ENCODE results near the gene KRTAP4-7. TPM values are rescaled to one million over a fixed set of nuclear protein-coding genes. Genes with fewer than 3 reads are reported as not detected.
"Not testable (repeated sequence)": the region's sequence is repeated elsewhere in the genome, so short reads cannot be mapped to it uniquely, and the experiment has no call there.

KRTAP4-7 gene
- total RNA-seq, 1 experiment from 2014 or later: not detected

GRCh38 chr17:41111151-41111885, 27.4 kb downstream of the KRTAP4-7 start:
- CTCF ChIA-PET: interaction anchor here (0.7 kb wide), 2 partner anchors 19 to 20 kb away, joined by 3 read pairs; no protein-coding TSS in a partner anchor
- no peak for TF ChIP-seq CTCF (IDR thresholded peaks at IDR 0.05; ENCODE audit: unreplicated experiment)
- Mint-ChIP-seq H3K9me3 (ENCODE audit: low read depth, unreplicated experiment) (peaks cover 12% of the 10 kb centered on the region), H3K27me3 (ENCODE audit: unreplicated experiment) (no peaks in the 10 kb centered on the region), H3K4me3 (ENCODE audit: low read depth, unreplicated experiment) (no peak overlapping the region), H3K27ac (ENCODE audit: unreplicated experiment) (no peak overlapping the region), H3K36me3 (ENCODE audit: insufficient read depth, unreplicated experiment) (no peaks in the 10 kb centered on the region), H3K4me1 (ENCODE audit: low read depth, unreplicated experiment) (peaks cover 16% of the 10 kb centered on the region)
- BruUV-seq (replicated peaks): no TSS peak
- no peak for DNase-seq
- intact Hi-C loops (cut with micrococcal nuclease; ENCODE audit: unreplicated experiment): no loop called here

- H3K27me3 Mint-ChIP-seq (ENCODE audit: unreplicated experiment): no peaks in the 10 kb centered on the region
- H3K4me1 Mint-ChIP-seq (ENCODE audit: low read depth, unreplicated experiment): peaks cover 22% of the 10 kb centered on the region
- TF ChIP-seq CTCF (IDR thresholded peaks at IDR 0.05; ENCODE audit: unreplicated experiment): no peak
- CTCF ChIA-PET: interaction anchor here (0.6 kb wide), 1 partner anchor 316 kb away, joined by 10 read pairs; no protein-coding TSS in a partner anchor
- H3K27ac Mint-ChIP-seq (ENCODE audit: unreplicated experiment): no peak overlapping the region
- DNase-seq: no peak
- intact Hi-C loops (cut with micrococcal nuclease; ENCODE audit: unreplicated experiment): no loop called here
- no peak overlapping the region for H3K4me3 Mint-ChIP-seq (ENCODE audit: low read depth, unreplicated experiment)
- peaks cover 1% of the 10 kb centered on the region for H3K9me3 Mint-ChIP-seq (ENCODE audit: low read depth, unreplicated experiment)
- no TSS peak for BruUV-seq (replicated peaks)
- H3K36me3 Mint-ChIP-seq (ENCODE audit: insufficient read depth, unreplicated experiment): no peaks in the 10 kb centered on the region
These were observed 32.3 kb downstream of the KRTAP4-7 start for GRCh38 chr17:41116297-41116696.

- H3K4me3 Mint-ChIP-seq (ENCODE audit: low read depth, unreplicated experiment); DNase-seq; BruUV-seq (replicated peaks); H3K27me3 Mint-ChIP-seq (ENCODE audit: unreplicated experiment); CTCF ChIA-PET; H3K36me3 Mint-ChIP-seq (ENCODE audit: insufficient read depth, unreplicated experiment); intact Hi-C loops (cut with micrococcal nuclease; ENCODE audit: unreplicated experiment); H3K27ac Mint-ChIP-seq (ENCODE audit: unreplicated experiment); H3K9me3 Mint-ChIP-seq (ENCODE audit: low read depth, unreplicated experiment): not testable (repeated sequence)
- peaks cover 25% of the 10 kb centered on the region for H3K4me1 Mint-ChIP-seq (ENCODE audit: low read depth, unreplicated experiment)
These were observed 34.0 kb downstream of the KRTAP4-7 start, which contains the start of gene KRTAP4-11 for GRCh38 chr17:41117846-41118386. Gene KRTAP4-11 (minus strand): TSS chr17:41118373. CDS start chr17:41118315, 58 bp downstream.

- Mint-ChIP-seq H3K36me3 (ENCODE audit: insufficient read depth, unreplicated experiment) (no peaks in the 10 kb centered on the region), H3K4me3 (ENCODE audit: low read depth, unreplicated experiment) (no peak overlapping the region), H3K9me3 (ENCODE audit: low read depth, unreplicated experiment) (peaks cover 3% of the 10 kb centered on the region), H3K27ac (ENCODE audit: unreplicated experiment) (no peak overlapping the region), H3K27me3 (ENCODE audit: unreplicated experiment) (no peaks in the 10 kb centered on the region), H3K4me1 (ENCODE audit: low read depth, unreplicated experiment) (peaks cover 32% of the 10 kb centered on the region)
- CTCF ChIA-PET: no interaction called here
- no peak for DNase-seq
- intact Hi-C loops (cut with micrococcal nuclease; ENCODE audit: unreplicated experiment): no loop called here
- TF ChIP-seq CTCF (IDR thresholded peaks at IDR 0.05; ENCODE audit: unreplicated experiment): no peak
- BruUV-seq (replicated peaks): no TSS peak
These were observed 34.8 kb downstream of the KRTAP4-7 start for GRCh38 chr17:41118721-41119120.

GRCh38 chr17:41119696-41120690, 36.0 kb downstream of the KRTAP4-7 start:
- BruUV-seq (replicated peaks); H3K4me3 Mint-ChIP-seq (ENCODE audit: low read depth, unreplicated experiment); H3K27me3 Mint-ChIP-seq (ENCODE audit: unreplicated experiment); H3K9me3 Mint-ChIP-seq (ENCODE audit: low read depth, unreplicated experiment); H3K27ac Mint-ChIP-seq (ENCODE audit: unreplicated experiment); H3K36me3 Mint-ChIP-seq (ENCODE audit: insufficient read depth, unreplicated experiment); intact Hi-C loops (cut with micrococcal nuclease; ENCODE audit: unreplicated experiment); CTCF ChIA-PET; DNase-seq: not testable (repeated sequence)
- peaks cover 29% of the 10 kb centered on the region for H3K4me1 Mint-ChIP-seq (ENCODE audit: low read depth, unreplicated experiment)
